Common myeloid progenitor, CD34-positive (primary cell): Measurements from ENCODE around the gene ZNF710.

ENCODE experiments used
- CTCF ChIA-PET: fragments of 350-600 bp; sonication (Branson Sonifier 250); formaldehyde crosslinking; loops from one replicate; lab custom pipeline; 2021; ENCODE audit warnings: antibody characterized with exemption; lab: Charles Lee
- POLR2A ChIA-PET: fragments of 350-600 bp; sonication (Branson Sonifier 250); formaldehyde crosslinking; loops from one replicate; lab custom pipeline; 2021; ENCODE audit warnings: antibody characterized with exemption; lab: Charles Lee
- DNase-seq, 3 donors: peaks; one replicate each; pipeline versions ENCODE4 v3.0.0 to v3.0.0-alpha.2; 2013
- H3K27ac ChIP-seq, 2 experiments: 1 replicate in 1 of 2; 2 replicates in 1 of 2; pipeline ENCODE4 v1.7.0; 2013; ENCODE audit warnings: inconsistent platforms in 2 of 2, low read length in 2 of 2, mild to moderate bottlenecking in 2 of 2, low read depth in 1 of 2, moderate library complexity in 1 of 2; ENCODE audit not compliant: severe bottlenecking in 2 of 2, insufficient read depth in 1 of 2, poor library complexity in 1 of 2
- H3K27me3 ChIP-seq, 5 experiments: replicated peaks in 2 of 5; 1 replicate in 3 of 5; 2 replicates in 2 of 5; pipeline versions ENCODE4 v1.6.1 to v1.7.0; 2013; ENCODE audit warnings: low read length in 4 of 5, mild to moderate bottlenecking in 2 of 5, moderate library complexity in 2 of 5, inconsistent platforms in 1 of 5; ENCODE audit not compliant: insufficient read depth in 5 of 5, control insufficient read depth in 4 of 5
- H3K36me3 ChIP-seq, 4 experiments: 1 replicate in 2 of 4; 2 replicates in 2 of 4; pipeline versions ENCODE4 v1.6.1 to v1.7.0; 2013; ENCODE audit warnings: low read length in 3 of 4, control low read depth in 1 of 4, mild to moderate bottlenecking in 1 of 4; ENCODE audit not compliant: control insufficient read depth in 4 of 4, insufficient read depth in 4 of 4
- H3K4me1 ChIP-seq, 4 experiments: 1 replicate in 3 of 4; 2 replicates in 1 of 4; pipeline versions ENCODE4 v1.6.1 to v1.7.1; 2013; ENCODE audit warnings: low read length in 3 of 4, mild to moderate bottlenecking in 3 of 4, control low read depth in 1 of 4, inconsistent platforms in 1 of 4, moderate library complexity in 1 of 4; ENCODE audit not compliant: control insufficient read depth in 4 of 4, insufficient read depth in 4 of 4; ENCODE audit errors: control extremely low read depth in 1 of 4
- H3K4me3 ChIP-seq, 7 experiments: 1 replicate in 4 of 7; 2 replicates in 3 of 7; pipeline versions ENCODE4 v1.5.1 to v1.7.0; 2013; ENCODE audit warnings: mild to moderate bottlenecking in 7 of 7, low read length in 6 of 7, moderate library complexity in 6 of 7, inconsistent platforms in 2 of 7, low read depth in 2 of 7, control low read depth in 1 of 7; ENCODE audit not compliant: insufficient read depth in 4 of 7, control insufficient read depth in 1 of 7; ENCODE audit errors: extremely low read depth in 1 of 7
- H3K9me3 ChIP-seq, 5 experiments: 1 replicate in 4 of 5; 2 replicates in 1 of 5; pipeline versions ENCODE4 v1.6.1 to v1.7.1; 2013; ENCODE audit warnings: low read length in 4 of 5, mild to moderate bottlenecking in 2 of 5, inconsistent platforms in 1 of 5, low read depth in 1 of 5, moderate library complexity in 1 of 5; ENCODE audit not compliant: control insufficient read depth in 4 of 5, insufficient read depth in 2 of 5; ENCODE audit errors: control extremely low read depth in 1 of 5
- WGBS: methylation state at CpG from one replicate; pipeline ENCODE4 v1.1.5; 2013; ENCODE audit not compliant: insufficient coverage; 5-methylcytosine and 5-hydroxymethylcytosine counted together

ZNF710 gene

DNA sequence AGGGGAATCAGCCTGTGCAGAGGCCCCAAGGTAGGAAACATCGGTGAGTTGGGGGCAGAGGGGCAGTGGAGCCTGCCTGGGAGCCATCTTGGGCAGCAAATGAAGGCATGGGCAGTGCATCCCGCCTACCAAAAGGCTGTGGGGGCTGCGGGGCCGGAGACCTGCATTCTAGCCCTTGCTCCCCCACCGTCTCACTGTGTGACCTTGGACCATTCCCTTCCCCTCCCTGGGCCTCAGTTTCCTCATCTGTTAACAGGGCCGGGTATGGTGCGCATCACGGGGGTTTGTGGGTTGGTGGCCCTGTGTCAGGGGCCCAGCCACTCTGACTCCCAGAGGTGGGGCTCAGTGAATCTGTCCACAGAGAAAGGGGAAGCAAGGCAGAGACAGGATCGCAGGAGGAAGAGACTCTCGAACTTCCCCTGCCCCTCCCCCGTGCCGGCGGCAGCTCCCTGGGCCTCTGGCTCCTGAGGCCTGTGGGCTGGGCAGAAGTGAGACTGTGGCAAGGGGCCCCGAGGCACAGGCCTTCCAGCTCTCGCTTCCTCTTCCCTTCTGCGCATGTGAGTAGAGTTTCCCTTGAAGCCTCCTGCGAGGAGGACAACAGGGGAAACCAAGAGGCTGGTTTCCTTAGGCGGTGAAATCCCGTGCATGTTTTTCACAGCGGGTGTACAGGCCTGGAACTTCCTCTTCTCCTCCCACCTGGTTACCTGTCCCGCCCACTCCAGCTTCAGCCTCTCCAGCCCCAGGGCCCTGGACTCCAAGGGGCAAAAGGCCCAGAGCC is 58.3 kb downstream of the ZNF710 start:
- Histone ChIP-seq H3K36me3 (peaks cover 0 to 8% (median 0%) of the 10 kb centered on the region in 4 experiments), H3K27ac (peak overlapping the region in 1 of 2 experiments; percentile 54), H3K4me3 (peak overlapping the region in 2 of 7 experiments; percentile 4 to 9), H3K9me3 (no peaks in the 10 kb centered on the region), H3K4me1 (peaks cover 8 to 81% (median 40%) of the 10 kb centered on the region in 4 experiments), H3K27me3 (no peaks in the 10 kb centered on the region)
- ChIA-PET CTCF (interaction anchor here (0.6 kb wide), 1 partner anchor 12 kb away, joined by 3 read pairs; no protein-coding TSS in a partner anchor), POLR2A (interaction anchor here (1.0 kb wide), 1 partner anchor 25 kb away, joined by 5 read pairs; no protein-coding TSS in a partner anchor)
- 8% methylated on average over 14 of the region's 21 CpGs for WGBS
- peak; percentile 86 to 97 (median 96) for DNase-seq

DNA sequence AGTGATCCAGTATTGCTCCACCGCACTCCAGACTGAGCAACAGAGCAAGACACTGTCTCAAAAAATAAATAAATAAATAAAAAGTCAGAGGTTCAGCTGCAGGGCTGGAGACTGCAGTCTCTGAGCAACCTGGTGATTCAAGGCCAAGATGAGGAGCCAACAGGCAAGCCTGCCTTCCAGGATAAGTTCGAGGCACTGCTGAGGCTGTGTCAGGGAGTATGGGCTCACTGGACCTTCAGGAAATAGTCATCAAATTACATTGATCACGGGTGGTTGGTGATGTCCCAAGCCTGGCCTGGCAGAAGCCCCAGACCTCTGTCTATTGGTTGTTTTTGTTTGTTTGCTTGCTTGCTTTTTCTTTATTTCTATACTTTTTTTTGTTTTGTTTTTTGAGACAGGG is 59.7 kb downstream of the ZNF710 start:
- Histone ChIP-seq H3K4me1 (peaks cover 20 to 85% (median 47%) of the 10 kb centered on the region in 4 experiments), H3K27ac (no peak overlapping the region), H3K27me3 (no peaks in the 10 kb centered on the region), H3K9me3 (no peaks in the 10 kb centered on the region), H3K36me3 (peaks cover 0 to 8% (median 0%) of the 10 kb centered on the region in 4 experiments), H3K4me3 (no peak overlapping the region)
- DNase-seq: no peak
- ChIA-PET CTCF (interaction anchor here (1.0 to 2.1 kb wide), 5 partner anchors 10 to 162 kb away, joined by 3 to 6 read pairs (median 3); no protein-coding TSS in a partner anchor), POLR2A (no interaction called here)
- 100% methylated on average over 1 of the region's 3 CpGs for WGBS

DNA sequence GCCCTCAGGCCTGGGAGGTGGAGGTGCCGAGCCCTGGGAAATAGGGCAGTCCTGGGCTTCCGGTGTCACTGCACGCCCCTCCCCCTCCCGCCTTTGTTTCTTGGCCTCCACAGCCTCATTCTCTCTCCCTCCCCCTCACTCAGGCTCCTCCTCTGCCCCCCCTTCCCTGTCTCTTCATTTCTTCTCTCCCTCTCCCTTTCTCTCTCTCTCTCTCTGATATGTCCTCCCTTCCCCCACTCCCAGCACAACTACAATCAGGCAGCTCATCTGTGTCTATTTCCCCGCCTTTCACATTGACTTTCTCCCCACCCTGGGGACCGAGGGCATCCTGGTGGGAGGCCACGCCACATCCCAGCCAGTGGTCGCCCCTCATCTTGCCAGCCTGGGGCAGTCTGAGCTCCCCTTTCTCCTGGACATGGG is 60.9 kb downstream of the ZNF710 start:
- WGBS: 91% methylated on average over 6 of the region's 8 CpGs
- peaks cover 23 to 84% (median 47%) of the 10 kb centered on the region in 4 experiments for H3K4me1 ChIP-seq
- peaks cover 0 to 9% (median 2%) of the 10 kb centered on the region in 4 experiments for H3K36me3 ChIP-seq
- POLR2A ChIA-PET: no interaction called here
- CTCF ChIA-PET: interaction anchor here (2.1 kb wide), 1 partner anchor 8 kb away, joined by 6 read pairs; no protein-coding TSS in a partner anchor
- H3K4me3 ChIP-seq: no peak overlapping the region
- DNase-seq: no peak
- H3K27ac ChIP-seq: peak overlapping the region in 1 of 2 experiments; percentile 34
- no peaks in the 10 kb centered on the region for H3K9me3 ChIP-seq
- no peaks in the 10 kb centered on the region for H3K27me3 ChIP-seq

DNA sequence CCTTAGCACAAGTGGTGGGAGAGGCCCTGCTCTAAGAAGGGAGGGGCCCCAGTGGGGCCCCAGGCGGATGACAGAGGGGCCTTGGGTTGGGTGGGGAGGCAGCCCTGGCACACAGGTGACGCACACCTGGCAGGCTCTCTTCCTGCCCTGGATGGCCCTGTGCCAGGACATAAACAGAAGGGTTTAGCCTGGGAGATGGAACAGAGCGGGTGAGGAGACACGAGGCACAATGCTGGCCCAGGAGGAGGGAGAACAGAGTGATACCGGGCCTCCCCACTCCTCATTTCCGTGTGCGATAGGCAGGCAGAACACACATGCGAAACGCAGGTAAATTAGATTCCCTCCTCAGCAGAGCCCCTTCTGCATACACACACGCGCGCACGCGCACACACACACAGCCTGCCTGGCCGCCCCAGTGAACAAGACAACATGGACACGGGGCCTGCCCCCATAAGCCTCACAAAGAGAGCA is 61.4 kb downstream of the ZNF710 start:
- peak overlapping the region in 1 of 2 experiments; percentile 34 for H3K27ac ChIP-seq
- DNase-seq: no peak
- 90% methylated on average over 16 of the region's 16 CpGs for WGBS
- peaks cover 2 to 13% (median 5%) of the 10 kb centered on the region in 4 experiments for H3K36me3 ChIP-seq
- H3K4me3 ChIP-seq: no peak overlapping the region
- CTCF ChIA-PET: interaction anchor here (2.1 kb wide), 1 partner anchor 8 kb away, joined by 6 read pairs; no protein-coding TSS in a partner anchor
- peaks cover 23 to 84% (median 47%) of the 10 kb centered on the region in 4 experiments for H3K4me1 ChIP-seq
- no peaks in the 10 kb centered on the region for H3K9me3 ChIP-seq
- H3K27me3 ChIP-seq: no peaks in the 10 kb centered on the region
- POLR2A ChIA-PET: no interaction called here

DNA sequence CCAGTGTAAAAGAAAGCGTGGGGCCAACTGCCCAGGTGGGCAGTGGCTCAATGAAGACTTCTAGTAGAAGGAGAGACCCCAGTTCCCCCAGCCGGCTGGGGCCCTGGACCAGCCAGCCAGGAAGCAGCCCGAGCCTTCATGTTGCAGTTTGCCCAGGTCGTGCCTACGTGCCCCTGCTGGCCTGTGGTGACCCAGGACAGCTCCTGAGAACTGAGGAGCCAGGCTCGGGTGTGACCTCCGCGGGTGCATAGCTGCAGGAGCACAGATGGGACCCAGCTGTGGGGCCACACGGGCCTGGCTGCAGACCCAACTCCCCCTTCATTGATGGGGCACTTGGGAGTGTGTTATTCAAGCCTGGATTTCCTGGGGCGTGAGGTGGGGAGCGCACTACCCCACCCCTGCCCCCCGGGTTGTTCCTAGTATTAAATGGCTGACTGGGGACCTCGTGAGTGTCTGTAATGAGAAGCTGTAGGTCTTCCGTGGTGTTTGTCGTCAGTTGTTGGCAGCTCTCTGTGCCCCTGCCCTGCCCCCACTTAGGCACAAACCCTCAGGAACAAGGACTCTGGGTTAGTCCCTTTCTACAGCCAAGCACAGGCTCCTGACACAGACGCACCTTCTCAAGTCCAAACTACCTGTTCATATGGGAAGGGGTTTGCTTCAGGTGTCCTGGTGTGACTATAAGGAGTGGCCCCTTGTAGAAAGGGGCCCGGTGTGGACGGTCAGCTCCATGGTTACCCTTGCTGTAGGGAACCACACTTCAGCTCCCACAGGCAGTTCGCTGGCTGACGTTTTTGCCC is 62.0 kb downstream of the ZNF710 start:
- Histone ChIP-seq H3K36me3 (peaks cover 2 to 20% (median 9%) of the 10 kb centered on the region in 4 experiments), H3K4me1 (peaks cover 23 to 78% (median 47%) of the 10 kb centered on the region in 4 experiments), H3K27me3 (no peaks in the 10 kb centered on the region), H3K27ac (no peak overlapping the region), H3K9me3 (no peaks in the 10 kb centered on the region), H3K4me3 (no peak overlapping the region)
- CTCF ChIA-PET: interaction anchor here (0.6 kb wide), 1 partner anchor 17 kb away, joined by 3 read pairs; no protein-coding TSS in a partner anchor
- WGBS: 79% methylated on average over 17 of the region's 20 CpGs
- POLR2A ChIA-PET: no interaction called here
- DNase-seq: no peak

DNA sequence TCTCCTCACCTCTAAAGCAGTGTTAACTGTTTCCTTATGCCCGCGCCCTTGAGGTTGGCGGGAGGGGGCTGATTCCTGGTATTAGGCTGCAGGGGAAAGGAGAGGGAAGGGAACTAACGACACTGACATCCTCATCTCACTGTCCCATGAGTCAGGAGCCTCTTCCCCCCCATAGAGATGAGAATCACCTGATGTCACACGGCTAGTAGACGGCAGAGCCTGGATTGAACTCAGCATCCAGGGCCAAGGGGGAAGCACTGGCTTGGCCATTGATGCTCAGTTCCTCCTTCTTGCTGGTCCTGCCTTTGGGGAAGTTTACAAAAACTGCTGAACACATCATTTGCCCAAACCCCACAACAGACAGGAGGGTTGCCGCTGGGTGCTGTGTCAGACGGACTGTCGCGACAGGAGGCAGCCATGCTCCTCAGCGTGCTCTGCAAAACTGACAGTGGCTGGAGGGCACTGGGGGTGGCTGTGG is 62.7 kb downstream of the ZNF710 start:
- POLR2A ChIA-PET: no interaction called here
- peaks cover 19 to 72% (median 46%) of the 10 kb centered on the region in 4 experiments for H3K4me1 ChIP-seq
- 27% methylated on average over 10 of the region's 11 CpGs for WGBS
- CTCF ChIA-PET: interaction anchor here (2.7 kb wide), 1 partner anchor 28 kb away, joined by 13 read pairs; no protein-coding TSS in a partner anchor
- peak; percentile 51 to 83 (median 80) for DNase-seq
- H3K27ac ChIP-seq: no peak overlapping the region
- H3K36me3 ChIP-seq: peaks cover 2 to 26% (median 14%) of the 10 kb centered on the region in 4 experiments
- no peaks in the 10 kb centered on the region for H3K9me3 ChIP-seq
- H3K27me3 ChIP-seq: no peaks in the 10 kb centered on the region
- H3K4me3 ChIP-seq: no peak overlapping the region
